HCT116 (cell line): ENCODE data around the gene SPIRE1. TPM values are rescaled to one million over a fixed set of nuclear protein-coding genes. Genes with fewer than 3 reads are reported as not detected.

Source experiments
- ATAC-seq: fragments of 200-7000 bp; cut with Tn5 transposase; 2 replicates; pipeline ENCODE4 v1.9.1; 2020; ENCODE audit warnings: mild to moderate bottlenecking, moderate library complexity
- BruUV-seq: library from RNA; stranded (reverse); fragments of 400-500 nt; replicated peaks from 2 replicates; lab custom pipeline; 2021; lab: Mats Ljungman, UMichigan
- CTCF ChIA-PET: fragments of 300-600 bp; sonication (Branson Sonifier 250); formaldehyde crosslinking; loops from one replicate; lab custom pipeline; 2021; ENCODE audit warnings: antibody characterized with exemption; lab: Charles Lee
- POLR2A ChIA-PET: fragments of 300-600, 350-600 bp; sonication (Branson Sonifier 250); formaldehyde crosslinking; loops from one replicate; lab custom pipeline; 2021; ENCODE audit warnings: antibody characterized with exemption; lab: Charles Lee
- RAD21 ChIA-PET, 2 experiments: fragments of 300-600 bp; sonication (Branson Sonifier 250); formaldehyde crosslinking; loops; one replicate each; lab custom pipeline; 2023; ENCODE audit warnings: low total read pairs in 2 of 2; ENCODE audit not compliant: uncharacterized antibody in 2 of 2, unreplicated experiment in 2 of 2, low non-redundant PET in 1 of 2; lab: Charles Lee
- DNase-seq: peaks from one replicate; pipeline ENCODE4 v3.0.0-alpha.2; 2010; ENCODE audit warnings: low read depth, low spot score
- H2AFZ ChIP-seq: fragments of 200-600 bp; shearing (Covaris generic), sonication (generic); 2 replicates; pipeline ENCODE4 v1.6.1; 2017; ENCODE audit warnings: low read depth, mixed run types, mixed read lengths, antibody characterized with exemption, low read length; ENCODE audit not compliant: poor library complexity, severe bottlenecking
- H3K27ac ChIP-seq: 2 replicates; pipeline ENCODE4 v1.5.1; 2012; ENCODE audit warnings: low read depth, low read length
- H3K27me3 ChIP-seq: fragments of 200-600 bp; sonication (generic); 2 replicates; pipeline ENCODE4 v1.6.1; 2016; ENCODE audit warnings: mixed run types, low read length, mixed read lengths; ENCODE audit not compliant: insufficient read depth
- H3K36me3 ChIP-seq, 2 experiments: fragments of 200-500 bp in 1 of 2; fragments of 200-600 bp in 1 of 2; sonication (Bioruptor generic) in 1 of 2; sonication (generic) in 1 of 2; 2 replicates each; pipeline versions ENCODE4 v1.5.1 to v1.6.1; 2014 to 2016; ENCODE audit warnings: low read length in 2 of 2, inconsistent platforms in 1 of 2, mixed read lengths in 1 of 2, mixed run types in 1 of 2; ENCODE audit not compliant: insufficient read depth in 2 of 2, control insufficient read depth in 1 of 2
- H3K4me1 ChIP-seq, 2 experiments: fragments of 200-600 bp in 1 of 2; sonication (generic) in 1 of 2; 2 replicates each; pipeline versions ENCODE4 v1.5.1 to v1.6.1; 2012 to 2017; ENCODE audit warnings: low read length in 2 of 2, inconsistent platforms in 1 of 2, mild to moderate bottlenecking in 1 of 2, mixed read lengths in 1 of 2, mixed run types in 1 of 2, moderate library complexity in 1 of 2; ENCODE audit not compliant: insufficient read depth in 2 of 2, control insufficient read depth in 1 of 2
- H3K4me2 ChIP-seq: fragments of 200-600 bp; sonication (generic); 2 replicates; pipeline ENCODE4 v1.6.1; 2017; ENCODE audit warnings: mixed run types, low read length, mixed read lengths
- H3K4me3 ChIP-seq, 2 experiments: fragments of 200-600 bp in 1 of 2; sonication (generic) in 1 of 2; replicated peaks in 1 of 2; 2 replicates each; pipeline ENCODE4 v1.5.1; 2011 to 2016; ENCODE audit warnings: low read length in 2 of 2, control low read depth in 1 of 2, low read depth in 1 of 2, mild to moderate bottlenecking in 1 of 2, mixed read lengths in 1 of 2, mixed run types in 1 of 2
- H3K79me2 ChIP-seq: fragments of 200-600 bp; sonication (generic); 2 replicates; pipeline ENCODE4 v1.6.1; 2017; ENCODE audit warnings: mild to moderate bottlenecking, mixed run types, low read length, moderate library complexity, mixed read lengths; ENCODE audit not compliant: insufficient read depth
- H3K9ac ChIP-seq: fragments of 200-600 bp; sonication (generic); 2 replicates; pipeline ENCODE4 v1.6.1; 2016; ENCODE audit warnings: low read length, mixed read lengths
- H3K9me2 ChIP-seq: fragments of 200-600 bp; sonication (generic), shearing (Covaris generic); 2 replicates; pipeline ENCODE4 v1.6.1; 2017; ENCODE audit warnings: mixed run types, mild to moderate bottlenecking, moderate library complexity; ENCODE audit not compliant: insufficient read depth
- H3K9me3 ChIP-seq, 2 experiments: fragments of 200-500 bp in 1 of 2; fragments of 200-600 bp in 1 of 2; sonication (Bioruptor generic) in 1 of 2; sonication (generic) in 1 of 2; 2 replicates each; pipeline ENCODE4 v1.6.1; 2014 to 2017; ENCODE audit warnings: low read length in 2 of 2, mixed read lengths in 2 of 2, inconsistent platforms in 1 of 2, low read depth in 1 of 2, mild to moderate bottlenecking in 1 of 2, mixed run types in 1 of 2, moderate library complexity in 1 of 2; ENCODE audit not compliant: control insufficient read depth in 1 of 2, insufficient read depth in 1 of 2
- H4K20me1 ChIP-seq: fragments of 200-600 bp; sonication (generic), shearing (Covaris generic); 2 replicates; pipeline ENCODE4 v1.6.1; 2017; ENCODE audit warnings: mixed run types, mild to moderate bottlenecking, moderate library complexity; ENCODE audit not compliant: insufficient read depth
- CEBPB ChIP-seq: IDR thresholded peaks from 2 replicates; pipeline ENCODE4 v1.6.1; 2012; ENCODE audit warnings: low read depth
- FOSL1 ChIP-seq: IDR thresholded peaks from 2 replicates; pipeline ENCODE4 v1.6.1; 2012; ENCODE audit warnings: low read depth
- RAD21 ChIP-seq: IDR thresholded peaks from 2 replicates; pipeline ENCODE4 v1.6.1; 2012; ENCODE audit warnings: low read depth, mild to moderate bottlenecking
- SP1 ChIP-seq: IDR thresholded peaks from 2 replicates; pipeline ENCODE4 v1.6.1; 2012; ENCODE audit warnings: low read depth
- YY1 ChIP-seq: IDR thresholded peaks from 2 replicates; pipeline ENCODE4 v1.6.1; 2011; ENCODE audit warnings: low read length, low read depth, moderate library complexity, mild to moderate bottlenecking; ENCODE audit not compliant: insufficient replicate concordance; ENCODE audit errors: extremely low read depth
- ZFX ChIP-seq: fragments of 450-650 bp; IDR thresholded peaks from 2 replicates; pipeline ENCODE4 v1.6.1; 2017
- ZNF274 ChIP-seq: fragments of 200-500 bp; sonication (Bioruptor generic); IDR thresholded peaks from 2 replicates; pipeline ENCODE4 v1.6.1; 2014; ENCODE audit warnings: mild to moderate bottlenecking, low read depth, low read length, inconsistent platforms
- intact Hi-C: fragments of 100-400 bp; cut with micrococcal nuclease; formaldehyde crosslinking; loops from 2 replicates; pipeline ENCODE4 v1.10.0; 2022
- total RNA-seq: library from RNA; stranded (reverse); gene quantifications from one replicate; pipeline ENCODE4 v1.2.1, GENCODE V29; 2021; ENCODE audit not compliant: unreplicated experiment
- TF ChIP-seq, protein P1 (sequence below): IDR thresholded peaks from 2 replicates; pipeline ENCODE4 v1.6.1; 2012; ENCODE audit warnings: low read depth

SPIRE1 gene
- total RNA-seq, 1 experiment from 2014 or later = 26.6 TPM

DNA sequence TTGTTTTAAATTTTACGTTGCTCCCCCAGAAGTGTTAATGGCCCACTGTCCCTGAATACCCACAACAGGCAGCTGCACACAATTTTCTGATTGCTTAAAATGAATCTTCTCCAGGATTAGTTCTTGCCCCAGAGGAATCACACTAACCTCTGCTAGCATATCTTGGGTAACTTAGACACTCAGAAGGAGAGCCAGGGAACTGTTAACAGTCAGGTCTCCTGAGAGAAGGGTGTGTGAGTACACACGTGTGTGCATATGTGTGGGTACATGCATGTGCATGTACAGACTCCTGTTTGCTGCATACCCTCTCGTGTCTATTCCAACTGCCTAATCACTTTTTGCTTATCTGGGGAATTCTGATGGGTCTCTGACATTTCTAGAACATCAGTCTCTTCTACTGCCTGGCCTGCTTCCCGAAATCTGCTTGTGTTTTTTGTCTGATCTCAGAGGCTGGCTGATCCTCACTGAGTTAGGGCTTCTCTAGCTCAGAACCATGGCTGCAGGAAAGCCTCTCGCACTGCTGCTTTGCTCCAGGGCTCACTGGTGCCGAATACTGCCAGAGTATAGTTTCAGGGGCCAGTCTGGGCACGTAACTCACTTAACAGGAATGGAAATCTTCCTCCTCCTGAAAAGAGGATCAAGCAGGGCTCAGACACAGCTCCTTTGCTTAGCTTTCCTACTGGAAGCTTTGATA is 187.4 kb downstream of the SPIRE1 start:
- no TSS peak for BruUV-seq
- Histone ChIP-seq H3K4me1 (no peaks in the 10 kb centered on the region), H3K4me3 (no peak overlapping the region), H3K9me3 (no peaks in the 10 kb centered on the region), H4K20me1 (no peaks in the 10 kb centered on the region), H3K27ac (no peak overlapping the region), H3K9ac (no peak overlapping the region), H3K79me2 (no peaks in the 10 kb centered on the region), H3K9me2 (no peaks in the 10 kb centered on the region), H3K4me2 (no peak overlapping the region), H2AFZ (no peak overlapping the region), H3K27me3 (no peaks in the 10 kb centered on the region), H3K36me3 (no peaks in the 10 kb centered on the region; a peak in 1 of 4 replicates)
- TF ChIP-seq CEBPB (no peak), RAD21 (no peak), SP1 (no peak), FOSL1 (no peak), YY1 (no peak), ZFX (no peak), ZNF274 (no peak)
- TF ChIP-seq, protein P1, sequence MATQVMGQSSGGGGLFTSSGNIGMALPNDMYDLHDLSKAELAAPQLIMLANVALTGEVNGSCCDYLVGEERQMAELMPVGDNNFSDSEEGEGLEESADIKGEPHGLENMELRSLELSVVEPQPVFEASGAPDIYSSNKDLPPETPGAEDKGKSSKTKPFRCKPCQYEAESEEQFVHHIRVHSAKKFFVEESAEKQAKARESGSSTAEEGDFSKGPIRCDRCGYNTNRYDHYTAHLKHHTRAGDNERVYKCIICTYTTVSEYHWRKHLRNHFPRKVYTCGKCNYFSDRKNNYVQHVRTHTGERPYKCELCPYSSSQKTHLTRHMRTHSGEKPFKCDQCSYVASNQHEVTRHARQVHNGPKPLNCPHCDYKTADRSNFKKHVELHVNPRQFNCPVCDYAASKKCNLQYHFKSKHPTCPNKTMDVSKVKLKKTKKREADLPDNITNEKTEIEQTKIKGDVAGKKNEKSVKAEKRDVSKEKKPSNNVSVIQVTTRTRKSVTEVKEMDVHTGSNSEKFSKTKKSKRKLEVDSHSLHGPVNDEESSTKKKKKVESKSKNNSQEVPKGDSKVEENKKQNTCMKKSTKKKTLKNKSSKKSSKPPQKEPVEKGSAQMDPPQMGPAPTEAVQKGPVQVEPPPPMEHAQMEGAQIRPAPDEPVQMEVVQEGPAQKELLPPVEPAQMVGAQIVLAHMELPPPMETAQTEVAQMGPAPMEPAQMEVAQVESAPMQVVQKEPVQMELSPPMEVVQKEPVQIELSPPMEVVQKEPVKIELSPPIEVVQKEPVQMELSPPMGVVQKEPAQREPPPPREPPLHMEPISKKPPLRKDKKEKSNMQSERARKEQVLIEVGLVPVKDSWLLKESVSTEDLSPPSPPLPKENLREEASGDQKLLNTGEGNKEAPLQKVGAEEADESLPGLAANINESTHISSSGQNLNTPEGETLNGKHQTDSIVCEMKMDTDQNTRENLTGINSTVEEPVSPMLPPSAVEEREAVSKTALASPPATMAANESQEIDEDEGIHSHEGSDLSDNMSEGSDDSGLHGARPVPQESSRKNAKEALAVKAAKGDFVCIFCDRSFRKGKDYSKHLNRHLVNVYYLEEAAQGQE = no peak
- ChIA-PET POLR2A (no interaction called here), RAD21 (no interaction called here), CTCF (no interaction called here)
- intact Hi-C loops = no loop called here
- no peak for DNase-seq
- no peak for ATAC-seq
